GF-D8 (cell line): Measurements from ENCODE around the gene SPOCK1.

Experiments used
- DNase-seq: peaks from one replicate; lab custom pipeline; 2025; lab: John Stamatoyannopoulos, UW

SPOCK1 gene

GRCh38 chr5:137194300-137194699, 304.8 kb downstream of the SPOCK1 start:
- no peak for DNase-seq

- DNase-seq, result no peak
Measured at GRCh38 chr5:137192293-137192743, 306.8 kb downstream of the SPOCK1 start.

- no peak for DNase-seq
Measured at GRCh38 chr5:137191179-137191578, 307.9 kb downstream of the SPOCK1 start.

GRCh38 chr5:137190441-137190840, 308.7 kb downstream of the SPOCK1 start:
- no peak for DNase-seq

GRCh38 chr5:137190031-137190430, 309.1 kb downstream of the SPOCK1 start:
- DNase-seq, result no peak

GRCh38 chr5:137188566-137188965, 310.6 kb downstream of the SPOCK1 start:
- no peak for DNase-seq

GRCh38 chr5:137186759-137187461, 312.2 kb downstream of the SPOCK1 start:
- DNase-seq, result no peak

- no peak for DNase-seq
Measured at GRCh38 chr5:137185193-137185592, 313.9 kb downstream of the SPOCK1 start.

- DNase-seq, result no peak
Measured at GRCh38 chr5:137184734-137185133, 314.4 kb downstream of the SPOCK1 start.

GRCh38 chr5:137182576-137182975, 316.6 kb downstream of the SPOCK1 start:
- DNase-seq, result no peak

GRCh38 chr5:137181667-137182066, 317.5 kb downstream of the SPOCK1 start:
- no peak for DNase-seq

- DNase-seq, result no peak
Measured at GRCh38 chr5:137179203-137179602, 319.9 kb downstream of the SPOCK1 start.

- no peak for DNase-seq
Measured at GRCh38 chr5:137176609-137177008, 322.5 kb downstream of the SPOCK1 start.

GRCh38 chr5:137176126-137176525, 323.0 kb downstream of the SPOCK1 start:
- DNase-seq, result no peak

- DNase-seq, result no peak
Measured at GRCh38 chr5:137174196-137174595, 324.9 kb downstream of the SPOCK1 start.

GRCh38 chr5:137172258-137172657, 326.9 kb downstream of the SPOCK1 start:
- DNase-seq, result no peak

GRCh38 chr5:137167187-137167586, 331.9 kb downstream of the SPOCK1 start:
- DNase-seq, result no peak

GRCh38 chr5:137164961-137165360, 334.2 kb downstream of the SPOCK1 start:
- DNase-seq, result no peak

GRCh38 chr5:137164536-137164935, 334.6 kb downstream of the SPOCK1 start:
- no peak for DNase-seq

- DNase-seq, result no peak
Measured at GRCh38 chr5:137158691-137159090, 340.4 kb downstream of the SPOCK1 start.

- DNase-seq, result no peak
Measured at GRCh38 chr5:137156180-137156579, 342.9 kb downstream of the SPOCK1 start.

GRCh38 chr5:137155261-137156000, 343.7 kb downstream of the SPOCK1 start:
- no peak for DNase-seq

- DNase-seq, result no peak
Measured at GRCh38 chr5:137152616-137153015, 346.5 kb downstream of the SPOCK1 start.

GRCh38 chr5:137148655-137149054, 350.5 kb downstream of the SPOCK1 start:
- no peak for DNase-seq
